Panc1 (cell line): ENCODE results near the gene WDFY3. TPM values are rescaled to one million over a fixed set of nuclear protein-coding genes. Genes with fewer than 3 reads are reported as not detected.

Experiments used
- ATAC-seq: fragments of 200-7000 bp; cut with Tn5 transposase; 2 replicates; pipeline ENCODE4 v1.9.1; 2020; ENCODE audit warnings: mild to moderate bottlenecking, moderate library complexity
- BruUV-seq: library from RNA; stranded (reverse); fragments of 400-500 nt; replicated peaks from 2 replicates; lab custom pipeline; 2021; lab: Mats Ljungman, UMichigan
- CTCF ChIA-PET: fragments of 300-600 bp; sonication (Branson Sonifier 250); formaldehyde crosslinking; loops from one replicate; lab custom pipeline; 2022; ENCODE audit warnings: antibody characterized with exemption; lab: Charles Lee
- POLR2A ChIA-PET: fragments of 300-600 bp; sonication (Branson Sonifier 250); formaldehyde crosslinking; loops from one replicate; lab custom pipeline; 2022; ENCODE audit warnings: antibody characterized with exemption; lab: Charles Lee
- DNase-seq: peaks from one replicate; pipeline ENCODE4 v3.0.0-alpha.2; 2010; ENCODE audit warnings: low read depth, low spot score
- H3K27ac ChIP-seq: 2 replicates; pipeline ENCODE4 v1.5.1; 2011; ENCODE audit warnings: mild to moderate bottlenecking, low read length, inconsistent platforms
- H3K27me3 ChIP-seq: fragments of 200-500 bp; sonication (Bioruptor generic); 2 replicates; pipeline ENCODE4 v1.6.0; 2014; ENCODE audit warnings: low read length, inconsistent platforms; ENCODE audit not compliant: control insufficient read depth, insufficient read depth
- H3K36me3 ChIP-seq: fragments of 200-500 bp; sonication (Bioruptor generic); 2 replicates; pipeline ENCODE4 v1.5.1; 2014; ENCODE audit warnings: inconsistent platforms, mild to moderate bottlenecking, low read length, moderate library complexity; ENCODE audit not compliant: control insufficient read depth, insufficient read depth
- H3K4me1 ChIP-seq: 2 replicates; pipeline ENCODE4 v1.5.1; 2011; ENCODE audit warnings: inconsistent platforms, mild to moderate bottlenecking, low read length, moderate library complexity; ENCODE audit not compliant: control insufficient read depth, insufficient read depth
- H3K4me3 ChIP-seq, 2 experiments: 2 replicates each; pipeline ENCODE4 v1.5.1; 2011 to 2012; ENCODE audit warnings: low read depth in 2 of 2, low read length in 2 of 2, mild to moderate bottlenecking in 2 of 2, inconsistent platforms in 1 of 2, moderate library complexity in 1 of 2
- H3K9me3 ChIP-seq: fragments of 200-500 bp; sonication (Bioruptor generic); 2 replicates; pipeline ENCODE4 v1.5.1; 2014; ENCODE audit warnings: low read depth, mild to moderate bottlenecking, inconsistent platforms, low read length, moderate library complexity; ENCODE audit not compliant: control insufficient read depth, insufficient read depth
- POLR2AphosphoS5 ChIP-seq: IDR thresholded peaks from 2 replicates; pipeline ENCODE4 v1.6.1; 2012; ENCODE audit warnings: mild to moderate bottlenecking, low read depth, low read length, moderate library complexity
- SIN3A ChIP-seq: IDR thresholded peaks from 2 replicates; pipeline ENCODE4 v1.6.1; 2012; ENCODE audit warnings: low read depth, mild to moderate bottlenecking, low read length, moderate library complexity, borderline replicate concordance; ENCODE audit not compliant: insufficient read depth
- TCF7L2 ChIP-seq: IDR thresholded peaks from 2 replicates; pipeline ENCODE4 v1.6.1; 2011; ENCODE audit warnings: mild to moderate bottlenecking, low read depth, low read length, inconsistent platforms
- in situ Hi-C: cut with HindIII; loops from 2 replicates; pipeline ENCODE4 v1.10.0; 2016; ENCODE audit warnings: low sequenced_read_pairs, low pct_unique_long_range_greater_than_20kb
- intact Hi-C: fragments of 100-400 bp; cut with micrococcal nuclease; formaldehyde crosslinking; loops from one replicate; pipeline ENCODE4 v1.10.0; 2022; ENCODE audit not compliant: unreplicated experiment
- total RNA-seq: library from RNA; stranded (reverse); gene quantifications from one replicate; pipeline ENCODE4 v1.2.1, GENCODE V29; 2021; ENCODE audit not compliant: unreplicated experiment
- TF ChIP-seq, protein P1 (sequence below): fragments of 450-650 bp; IDR thresholded peaks from 2 replicates; pipeline ENCODE4 v1.5.1; 2017; ENCODE audit warnings: mild to moderate bottlenecking
- TF ChIP-seq, protein P2 (sequence below), 2 experiments: IDR thresholded peaks; 2 replicates each; pipeline ENCODE4 v1.6.1; 2011 to 2012; ENCODE audit warnings: low read depth in 2 of 2, control low read depth in 1 of 2, low read length in 1 of 2, mild to moderate bottlenecking in 1 of 2, moderate library complexity in 1 of 2; ENCODE audit not compliant: insufficient read depth in 1 of 2

Gene WDFY3
- total RNA-seq, 1 experiment from 2014 or later: 47.8 TPM

DNA sequence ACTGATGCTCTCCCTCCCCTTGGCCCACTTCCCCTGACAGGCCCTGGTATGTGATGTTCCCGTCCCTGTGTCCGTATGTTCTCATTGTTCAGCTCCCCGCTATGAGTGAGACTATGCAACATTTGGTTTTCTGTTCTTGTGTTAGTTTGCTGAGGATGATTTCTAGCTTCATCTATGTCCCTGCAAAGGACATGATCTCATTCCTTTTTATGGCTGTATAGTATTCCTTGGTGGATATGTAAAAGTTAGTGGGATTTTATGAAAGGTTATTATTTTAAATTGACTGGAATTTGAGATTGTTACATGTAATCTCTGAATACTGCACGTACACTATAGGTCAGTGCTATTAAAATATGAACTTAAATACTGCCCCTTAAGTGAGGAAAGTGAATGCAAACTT is 184.0 kb downstream of the WDFY3 start:
- Histone ChIP-seq H3K27me3 (no peaks in the 10 kb centered on the region), H3K27ac (no peak overlapping the region), H3K36me3 (peaks cover 7% of the 10 kb centered on the region; the same call in 1 of the 2 replicates), H3K4me3 (no peak overlapping the region), H3K9me3 (no peaks in the 10 kb centered on the region), H3K4me1 (no peaks in the 10 kb centered on the region)
- in situ Hi-C loops: no loop called here
- no peak for DNase-seq
- no TSS peak for BruUV-seq
- ATAC-seq: no peak
- ChIA-PET POLR2A (no interaction called here), CTCF (no interaction called here)
- TF ChIP-seq, protein P1, sequence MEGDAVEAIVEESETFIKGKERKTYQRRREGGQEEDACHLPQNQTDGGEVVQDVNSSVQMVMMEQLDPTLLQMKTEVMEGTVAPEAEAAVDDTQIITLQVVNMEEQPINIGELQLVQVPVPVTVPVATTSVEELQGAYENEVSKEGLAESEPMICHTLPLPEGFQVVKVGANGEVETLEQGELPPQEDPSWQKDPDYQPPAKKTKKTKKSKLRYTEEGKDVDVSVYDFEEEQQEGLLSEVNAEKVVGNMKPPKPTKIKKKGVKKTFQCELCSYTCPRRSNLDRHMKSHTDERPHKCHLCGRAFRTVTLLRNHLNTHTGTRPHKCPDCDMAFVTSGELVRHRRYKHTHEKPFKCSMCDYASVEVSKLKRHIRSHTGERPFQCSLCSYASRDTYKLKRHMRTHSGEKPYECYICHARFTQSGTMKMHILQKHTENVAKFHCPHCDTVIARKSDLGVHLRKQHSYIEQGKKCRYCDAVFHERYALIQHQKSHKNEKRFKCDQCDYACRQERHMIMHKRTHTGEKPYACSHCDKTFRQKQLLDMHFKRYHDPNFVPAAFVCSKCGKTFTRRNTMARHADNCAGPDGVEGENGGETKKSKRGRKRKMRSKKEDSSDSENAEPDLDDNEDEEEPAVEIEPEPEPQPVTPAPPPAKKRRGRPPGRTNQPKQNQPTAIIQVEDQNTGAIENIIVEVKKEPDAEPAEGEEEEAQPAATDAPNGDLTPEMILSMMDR: no peak
- no peak for TF ChIP-seq SIN3A
- no peak for TF ChIP-seq TCF7L2
- TF ChIP-seq, protein P2, sequence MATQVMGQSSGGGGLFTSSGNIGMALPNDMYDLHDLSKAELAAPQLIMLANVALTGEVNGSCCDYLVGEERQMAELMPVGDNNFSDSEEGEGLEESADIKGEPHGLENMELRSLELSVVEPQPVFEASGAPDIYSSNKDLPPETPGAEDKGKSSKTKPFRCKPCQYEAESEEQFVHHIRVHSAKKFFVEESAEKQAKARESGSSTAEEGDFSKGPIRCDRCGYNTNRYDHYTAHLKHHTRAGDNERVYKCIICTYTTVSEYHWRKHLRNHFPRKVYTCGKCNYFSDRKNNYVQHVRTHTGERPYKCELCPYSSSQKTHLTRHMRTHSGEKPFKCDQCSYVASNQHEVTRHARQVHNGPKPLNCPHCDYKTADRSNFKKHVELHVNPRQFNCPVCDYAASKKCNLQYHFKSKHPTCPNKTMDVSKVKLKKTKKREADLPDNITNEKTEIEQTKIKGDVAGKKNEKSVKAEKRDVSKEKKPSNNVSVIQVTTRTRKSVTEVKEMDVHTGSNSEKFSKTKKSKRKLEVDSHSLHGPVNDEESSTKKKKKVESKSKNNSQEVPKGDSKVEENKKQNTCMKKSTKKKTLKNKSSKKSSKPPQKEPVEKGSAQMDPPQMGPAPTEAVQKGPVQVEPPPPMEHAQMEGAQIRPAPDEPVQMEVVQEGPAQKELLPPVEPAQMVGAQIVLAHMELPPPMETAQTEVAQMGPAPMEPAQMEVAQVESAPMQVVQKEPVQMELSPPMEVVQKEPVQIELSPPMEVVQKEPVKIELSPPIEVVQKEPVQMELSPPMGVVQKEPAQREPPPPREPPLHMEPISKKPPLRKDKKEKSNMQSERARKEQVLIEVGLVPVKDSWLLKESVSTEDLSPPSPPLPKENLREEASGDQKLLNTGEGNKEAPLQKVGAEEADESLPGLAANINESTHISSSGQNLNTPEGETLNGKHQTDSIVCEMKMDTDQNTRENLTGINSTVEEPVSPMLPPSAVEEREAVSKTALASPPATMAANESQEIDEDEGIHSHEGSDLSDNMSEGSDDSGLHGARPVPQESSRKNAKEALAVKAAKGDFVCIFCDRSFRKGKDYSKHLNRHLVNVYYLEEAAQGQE (IDR thresholded peaks at IDR 0.05; ENCODE audit: insufficient read depth in 1 of 2, low read depth in 2 of 2, low read length in 1 of 2): no peak
- TF ChIP-seq POLR2AphosphoS5: no peak
- intact Hi-C loops: no loop called here

DNA sequence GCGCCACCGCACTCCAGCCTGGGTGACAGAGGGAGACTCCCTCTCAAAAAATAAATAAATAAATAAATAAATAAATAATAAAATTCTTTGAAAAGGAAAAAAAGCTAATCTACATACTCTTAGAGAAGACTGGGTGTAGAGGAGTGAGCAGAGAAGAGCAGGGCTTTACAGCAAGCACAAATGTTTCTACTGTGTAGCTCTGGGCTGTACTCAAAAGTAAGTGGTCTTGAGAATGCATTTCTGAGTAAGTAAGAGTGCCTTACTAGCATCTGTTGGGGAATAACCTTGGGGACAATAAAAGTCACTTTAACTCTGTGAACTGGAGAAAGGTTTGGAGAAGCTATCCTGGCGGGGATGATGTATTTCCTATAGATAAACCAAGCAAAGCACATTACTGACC is 185.8 kb downstream of the WDFY3 start:
- peaks cover 3% of the 10 kb centered on the region; the same call in 1 of the 2 replicates for H3K36me3 ChIP-seq
- intact Hi-C loops: no loop called here
- H3K9me3 ChIP-seq: no peaks in the 10 kb centered on the region
- no peaks in the 10 kb centered on the region for H3K4me1 ChIP-seq
- BruUV-seq: no TSS peak
- CTCF ChIA-PET: no interaction called here
- DNase-seq (no peak), ATAC-seq (no peak)
- no peaks in the 10 kb centered on the region for H3K27me3 ChIP-seq
- TF ChIP-seq, protein P1: no peak
- TF ChIP-seq TCF7L2 (no peak), SIN3A (no peak), POLR2AphosphoS5 (no peak)
- TF ChIP-seq, protein P2 (IDR thresholded peaks at IDR 0.05; ENCODE audit: insufficient read depth in 1 of 2, low read depth in 2 of 2, low read length in 1 of 2): no peak
- H3K4me3 ChIP-seq: no peak overlapping the region
- in situ Hi-C loops: no loop called here
- POLR2A ChIA-PET: no interaction called here
- H3K27ac ChIP-seq: no peak overlapping the region
